NCI-H524 (cell line): ENCODE results near the gene ABHD17C.

Source experiments
- DNase-seq, 2 experiments: peaks; one replicate each; lab custom pipeline; 2025; lab: John Stamatoyannopoulos, UW

Gene ABHD17C

GRCh38 chr15:80689716-80690115 is 5.4 kb upstream of the ABHD17C start:
- DNase-seq, result no peak

GRCh38 chr15:80691575-80691974 is 3.5 kb upstream of the ABHD17C start:
- DNase-seq, result no peak

- DNase-seq, result peak in 1 of 2 experiments; percentile 18
These were observed 1.2 kb upstream of the ABHD17C start for GRCh38 chr15:80693682-80694610.

- no peak for DNase-seq
These were observed 455 bp upstream of the ABHD17C start for GRCh38 chr15:80694611-80695098.

GRCh38 chr15:80695911-80696661 is 976 bp downstream of the ABHD17C start:
- peak; percentile 15 to 30 for DNase-seq

- peak; percentile 85 to 90 for DNase-seq
These were observed 2.1 kb downstream of the ABHD17C start for GRCh38 chr15:80697075-80697685.

GRCh38 chr15:80698676-80699075 is 3.6 kb downstream of the ABHD17C start:
- no peak for DNase-seq

GRCh38 chr15:80699981-80700380 is 4.9 kb downstream of the ABHD17C start:
- no peak for DNase-seq

- DNase-seq, result no peak
These were observed 6.7 kb downstream of the ABHD17C start for GRCh38 chr15:80701676-80702311.

GRCh38 chr15:80703081-80703480 is 8.0 kb downstream of the ABHD17C start:
- no peak for DNase-seq

GRCh38 chr15:80703965-80704364 is 8.9 kb downstream of the ABHD17C start:
- no peak for DNase-seq

- DNase-seq, result no peak
These were observed 11.1 kb downstream of the ABHD17C start for GRCh38 chr15:80706161-80706560.

- DNase-seq, result no peak
These were observed 14.4 kb downstream of the ABHD17C start for GRCh38 chr15:80709542-80709941.

- no peak for DNase-seq
These were observed 15.8 kb downstream of the ABHD17C start for GRCh38 chr15:80710635-80711554.

- DNase-seq, result no peak
These were observed 16.8 kb downstream of the ABHD17C start for GRCh38 chr15:80711886-80712285.

- no peak for DNase-seq
These were observed 17.8 kb downstream of the ABHD17C start for GRCh38 chr15:80712956-80713355.

- no peak for DNase-seq
These were observed 26.4 kb downstream of the ABHD17C start for GRCh38 chr15:80721476-80721875.

GRCh38 chr15:80722811-80723210 is 27.7 kb downstream of the ABHD17C start:
- no peak for DNase-seq

GRCh38 chr15:80727196-80727595 is 32.1 kb downstream of the ABHD17C start:
- DNase-seq, result no peak

- DNase-seq, result no peak
These were observed 32.5 kb downstream of the ABHD17C start for GRCh38 chr15:80727596-80727995.

GRCh38 chr15:80730387-80730786 is 35.3 kb downstream of the ABHD17C start:
- DNase-seq, result no peak
